Mesenchymal stem cell (in vitro differentiated cells and primary cell): ENCODE data around the gene TACR2.

Experiments used
- DNase-seq: peaks from one replicate; pipeline ENCODE4 v3.0.0-alpha.2; 2013
- H2AFZ ChIP-seq: one replicate; pipeline ENCODE4 v1.6.1; 2013; ENCODE audit warnings: low read depth, mild to moderate bottlenecking, control low read depth, inconsistent platforms, low read length, moderate library complexity
- H2AK5ac ChIP-seq: 2 replicates; pipeline ENCODE4 v1.6.1; 2013; ENCODE audit warnings: low read length, moderate library complexity, mild to moderate bottlenecking, inconsistent platforms; ENCODE audit not compliant: severe bottlenecking
- H2BK120ac ChIP-seq: one replicate; pipeline ENCODE4 v1.6.1; 2013; ENCODE audit warnings: low read depth, mild to moderate bottlenecking, inconsistent platforms, low read length, moderate library complexity
- H2BK12ac ChIP-seq, 2 experiments: one replicate each; pipeline ENCODE4 v1.6.1; 2013; ENCODE audit warnings: inconsistent platforms in 2 of 2, low read length in 2 of 2, mild to moderate bottlenecking in 2 of 2, moderate library complexity in 2 of 2, control low read depth in 1 of 2
- H2BK15ac ChIP-seq: one replicate; pipeline ENCODE4 v1.6.1; 2013; ENCODE audit warnings: mild to moderate bottlenecking, low read depth, inconsistent platforms; ENCODE audit not compliant: poor library complexity, severe bottlenecking
- H2BK5ac ChIP-seq: 2 replicates; pipeline ENCODE4 v1.6.1; 2013; ENCODE audit warnings: low read depth, mild to moderate bottlenecking, low read length, control low read depth, inconsistent platforms; ENCODE audit not compliant: poor library complexity, severe bottlenecking
- H3K14ac ChIP-seq, 2 experiments: one replicate each; pipeline ENCODE4 v1.6.1; 2013; ENCODE audit warnings: inconsistent platforms in 2 of 2, low read length in 2 of 2, control low read depth in 1 of 2, mild to moderate bottlenecking in 1 of 2, moderate library complexity in 1 of 2
- H3K18ac ChIP-seq, 2 experiments: one replicate each; pipeline ENCODE4 v1.6.1; 2013; ENCODE audit warnings: inconsistent platforms in 2 of 2, low read length in 2 of 2, control low read depth in 1 of 2, low read depth in 1 of 2, mild to moderate bottlenecking in 1 of 2
- H3K23ac ChIP-seq, 2 experiments: one replicate each; pipeline ENCODE4 v1.6.1; 2013; ENCODE audit warnings: inconsistent platforms in 2 of 2, low read length in 2 of 2, mild to moderate bottlenecking in 2 of 2, moderate library complexity in 2 of 2, control low read depth in 1 of 2
- H3K27ac ChIP-seq: 2 replicates; pipeline ENCODE4 v1.5.1; 2013; ENCODE audit warnings: mild to moderate bottlenecking, moderate library complexity, low read length, control low read depth, inconsistent platforms; ENCODE audit not compliant: poor library complexity, severe bottlenecking
- H3K27me3 ChIP-seq, 2 experiments: 2 replicates each; pipeline versions ENCODE4 v1.6.1 to v1.7.0; 2013; ENCODE audit warnings: low read length in 2 of 2, mild to moderate bottlenecking in 2 of 2, moderate library complexity in 2 of 2, control low read depth in 1 of 2, inconsistent platforms in 1 of 2; ENCODE audit not compliant: control insufficient read depth in 1 of 2, insufficient read depth in 1 of 2
- H3K36me3 ChIP-seq, 2 experiments: 2 replicates each; pipeline versions ENCODE4 v1.6.1 to v1.7.0; 2013; ENCODE audit warnings: low read length in 2 of 2, control low read depth in 1 of 2, inconsistent platforms in 1 of 2, low read depth in 1 of 2, mild to moderate bottlenecking in 1 of 2; ENCODE audit not compliant: insufficient read depth in 2 of 2, control insufficient read depth in 1 of 2
- H3K4ac ChIP-seq, 2 experiments: one replicate each; pipeline ENCODE4 v1.6.1; 2013; ENCODE audit warnings: inconsistent platforms in 2 of 2, low read length in 2 of 2, mild to moderate bottlenecking in 2 of 2, moderate library complexity in 2 of 2, control low read depth in 1 of 2, low read depth in 1 of 2
- H3K4me1 ChIP-seq: 2 replicates; pipeline ENCODE4 v1.6.1; 2013; ENCODE audit warnings: low read depth, low read length, control low read depth; ENCODE audit not compliant: control insufficient read depth, insufficient read depth
- H3K4me2 ChIP-seq: 2 replicates; pipeline ENCODE4 v1.6.1; 2013; ENCODE audit warnings: low read length, mild to moderate bottlenecking, inconsistent platforms; ENCODE audit not compliant: poor library complexity, severe bottlenecking
- H3K4me3 ChIP-seq, 2 experiments: 2 replicates each; pipeline versions ENCODE4 v1.5.1 to v1.7.0; 2013; ENCODE audit warnings: low read length in 2 of 2, mild to moderate bottlenecking in 2 of 2, control low read depth in 1 of 2, low read depth in 1 of 2; ENCODE audit not compliant: insufficient read depth in 1 of 2
- H3K79me1 ChIP-seq: replicated peaks from 2 replicates; pipeline ENCODE4 v1.6.1; 2013; ENCODE audit warnings: mild to moderate bottlenecking, control low read depth, low read length, inconsistent platforms; ENCODE audit not compliant: poor library complexity, severe bottlenecking
- H3K9ac ChIP-seq: 2 replicates; pipeline ENCODE4 v1.7.0; 2013; ENCODE audit warnings: mild to moderate bottlenecking, low read length, moderate library complexity
- H3K9me3 ChIP-seq: 2 replicates; pipeline ENCODE4 v1.7.0; 2013; ENCODE audit warnings: mild to moderate bottlenecking, low read length; ENCODE audit not compliant: control insufficient read depth
- H4K8ac ChIP-seq: one replicate; pipeline ENCODE4 v1.6.1; 2013; ENCODE audit warnings: inconsistent platforms, mild to moderate bottlenecking, low read length, moderate library complexity
- H4K91ac ChIP-seq: one replicate; pipeline ENCODE4 v1.6.1; 2013; ENCODE audit warnings: mild to moderate bottlenecking, low read length, inconsistent platforms
- WGBS: methylation state at CpG from one replicate; pipeline ENCODE4 v1.1.7; 2013; ENCODE audit warnings: mixed read lengths; 5-methylcytosine and 5-hydroxymethylcytosine counted together

Gene TACR2

GRCh38 chr10:69388488-69388887, 28.2 kb downstream of the TACR2 start:
- Histone ChIP-seq H3K4me3 (no peak overlapping the region), H2BK120ac (no peak overlapping the region), H4K8ac (no peak overlapping the region), H2BK5ac (no peak overlapping the region), H3K79me1 (peaks cover 15% of the 10 kb centered on the region), H3K9ac (no peak overlapping the region), H3K18ac (no peak overlapping the region), H3K4ac (no peak overlapping the region), H4K91ac (no peak overlapping the region), H3K36me3 (peaks cover 45 to 81% of the 10 kb centered on the region in 2 experiments), H2AK5ac (no peak overlapping the region), H3K4me1 (peaks cover 7% of the 10 kb centered on the region), H3K9me3 (no peaks in the 10 kb centered on the region), H3K27ac (no peak overlapping the region), H3K4me2 (no peak overlapping the region), H3K14ac (no peak overlapping the region), H2AFZ (no peak overlapping the region), H2BK15ac (no peak overlapping the region), H2BK12ac (no peak overlapping the region), H3K27me3 (no peaks in the 10 kb centered on the region), H3K23ac (no peak overlapping the region)
- 100% methylated on average over 2 of the region's 2 CpGs for WGBS
- no peak for DNase-seq

- no peak overlapping the region for H2BK120ac ChIP-seq
- no peak for DNase-seq
- H3K4me3 ChIP-seq = no peak overlapping the region
- H2BK12ac ChIP-seq = no peak overlapping the region
- H3K79me1 ChIP-seq = peaks cover 15% of the 10 kb centered on the region
- no peak overlapping the region for H2BK15ac ChIP-seq
- H3K27me3 ChIP-seq = no peaks in the 10 kb centered on the region
- no peak overlapping the region for H3K18ac ChIP-seq
- H3K27ac ChIP-seq = no peak overlapping the region
- H4K8ac ChIP-seq = no peak overlapping the region
- H3K14ac ChIP-seq = no peak overlapping the region
- 100% methylated on average over 1 of the region's 3 CpGs for WGBS
- H2AK5ac ChIP-seq = no peak overlapping the region
- no peak overlapping the region for H2BK5ac ChIP-seq
- no peak overlapping the region for H2AFZ ChIP-seq
- H3K9me3 ChIP-seq = no peaks in the 10 kb centered on the region
- H3K36me3 ChIP-seq = peaks cover 42 to 80% of the 10 kb centered on the region in 2 experiments
- no peak overlapping the region for H3K9ac ChIP-seq
- peaks cover 10% of the 10 kb centered on the region for H3K4me1 ChIP-seq
- H3K23ac ChIP-seq = no peak overlapping the region
- no peak overlapping the region for H3K4me2 ChIP-seq
- H3K4ac ChIP-seq = no peak overlapping the region
- H4K91ac ChIP-seq = no peak overlapping the region
These were observed 29.2 kb downstream of the TACR2 start for GRCh38 chr10:69387500-69387899.

GRCh38 chr10:69385454-69386350, 31.0 kb downstream of the TACR2 start:
- H2AFZ ChIP-seq = no peak overlapping the region
- H4K91ac ChIP-seq = no peak overlapping the region
- no peak overlapping the region for H3K4me2 ChIP-seq
- no peak overlapping the region for H4K8ac ChIP-seq
- H3K14ac ChIP-seq = no peak overlapping the region
- peaks cover 42 to 73% of the 10 kb centered on the region in 2 experiments for H3K36me3 ChIP-seq
- H3K4me1 ChIP-seq = peaks cover 14% of the 10 kb centered on the region
- H2AK5ac ChIP-seq = no peak overlapping the region
- no peak overlapping the region for H3K27ac ChIP-seq
- H3K79me1 ChIP-seq = peaks cover 8% of the 10 kb centered on the region
- no peak overlapping the region for H3K23ac ChIP-seq
- no peak overlapping the region for H2BK120ac ChIP-seq
- no peak overlapping the region for H2BK5ac ChIP-seq
- H3K4ac ChIP-seq = no peak overlapping the region
- no peak overlapping the region for H3K18ac ChIP-seq
- H3K27me3 ChIP-seq = no peaks in the 10 kb centered on the region
- DNase-seq = no peak
- H2BK15ac ChIP-seq = no peak overlapping the region
- H3K9ac ChIP-seq = no peak overlapping the region
- H3K4me3 ChIP-seq = no peak overlapping the region
- no peaks in the 10 kb centered on the region for H3K9me3 ChIP-seq
- WGBS = 97% methylated on average over 10 of the region's 11 CpGs
- no peak overlapping the region for H2BK12ac ChIP-seq

GRCh38 chr10:69384320-69384719, 32.4 kb downstream of the TACR2 start:
- Histone ChIP-seq H3K36me3 (peaks cover 48 to 76% of the 10 kb centered on the region in 2 experiments), H4K8ac (peak overlapping the region; percentile 1), H3K9me3 (no peaks in the 10 kb centered on the region), H3K27me3 (no peaks in the 10 kb centered on the region), H2BK12ac (no peak overlapping the region), H3K4me1 (peaks cover 13% of the 10 kb centered on the region), H3K79me1 (peaks cover 14% of the 10 kb centered on the region), H3K14ac (no peak overlapping the region), H3K27ac (no peak overlapping the region), H4K91ac (no peak overlapping the region), H2AFZ (no peak overlapping the region), H2BK120ac (no peak overlapping the region), H3K4ac (no peak overlapping the region), H3K4me3 (no peak overlapping the region), H2BK15ac (no peak overlapping the region), H3K4me2 (no peak overlapping the region), H2BK5ac (no peak overlapping the region), H3K18ac (no peak overlapping the region), H2AK5ac (no peak overlapping the region), H3K9ac (peak overlapping the region; percentile 2), H3K23ac (no peak overlapping the region)
- no peak for DNase-seq
- WGBS = 97% methylated on average over 10 of the region's 10 CpGs
